HG03095 (cell line): Measurements from ENCODE around the gene SIGLEC1.

Experiments used
- ATAC-seq: cut with Tn5 transposase; IDR thresholded peaks from one replicate; pipeline ENCODE4 v1.9.1; 2021; ENCODE audit warnings: moderate library complexity; ENCODE audit not compliant: unreplicated experiment

Gene SIGLEC1

DNA sequence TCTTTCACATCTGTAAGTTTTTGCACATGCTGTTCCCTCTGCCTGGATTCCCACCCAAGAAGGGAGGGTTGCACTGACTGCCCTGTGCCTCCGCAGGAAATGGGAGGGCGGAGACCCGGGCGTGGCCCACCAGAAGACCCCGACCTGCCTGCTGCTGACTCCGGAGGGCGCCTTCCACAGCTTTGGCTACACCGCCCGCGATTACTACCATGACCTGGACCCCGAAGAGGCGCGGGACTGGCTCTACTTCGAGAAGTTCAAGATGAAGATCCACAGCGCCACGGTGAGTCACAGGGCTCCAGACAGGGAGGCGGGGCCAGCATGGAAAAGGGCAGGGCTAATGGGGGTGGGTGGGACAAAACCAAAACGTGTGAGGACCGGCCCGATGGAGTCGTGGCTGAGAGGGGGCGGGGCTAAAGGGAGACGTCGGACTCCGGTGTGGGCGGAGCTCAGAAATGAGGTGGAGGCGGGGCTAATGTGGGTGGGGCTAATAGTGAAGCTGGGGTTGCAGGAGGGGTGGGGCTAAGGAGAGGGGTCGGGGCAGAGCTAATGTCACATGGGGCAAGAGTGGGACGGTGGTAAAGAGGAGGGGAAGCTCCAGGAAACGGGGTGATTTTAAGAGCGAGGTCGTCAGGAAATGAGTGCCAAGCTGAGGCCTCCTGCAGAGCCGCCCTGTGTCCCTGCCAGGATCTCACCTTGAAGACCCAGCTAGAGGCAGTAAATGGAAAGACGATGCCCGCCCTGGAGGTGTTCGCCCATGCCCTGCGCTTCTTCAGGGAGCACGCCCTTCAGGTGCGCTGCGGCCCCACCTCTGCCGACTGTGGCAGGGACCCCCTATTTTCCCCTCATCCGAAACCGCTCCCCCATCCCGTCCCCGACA, 32.6 kb upstream of the SIGLEC1 start:
- no peak for ATAC-seq

DNA sequence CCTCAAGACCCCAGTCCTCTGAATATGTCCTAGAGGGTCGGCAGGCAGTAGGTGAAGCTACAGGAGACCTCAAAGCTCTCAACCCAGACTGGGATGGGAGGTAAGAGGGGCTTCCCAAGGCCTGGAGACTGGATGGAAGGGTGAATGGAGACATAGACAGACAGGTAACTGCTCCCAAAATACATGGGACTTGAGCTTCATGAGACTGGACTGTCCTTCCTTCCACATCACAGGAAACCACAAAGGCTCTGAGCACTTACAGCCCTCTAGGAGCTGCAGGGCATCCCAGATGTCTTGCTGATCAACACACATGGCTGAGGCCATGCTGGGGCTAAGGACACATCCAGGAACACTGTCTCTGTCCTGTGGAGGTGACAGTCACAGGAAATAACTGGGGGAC, 31.6 kb upstream of the SIGLEC1 start:
- no peak for ATAC-seq

DNA sequence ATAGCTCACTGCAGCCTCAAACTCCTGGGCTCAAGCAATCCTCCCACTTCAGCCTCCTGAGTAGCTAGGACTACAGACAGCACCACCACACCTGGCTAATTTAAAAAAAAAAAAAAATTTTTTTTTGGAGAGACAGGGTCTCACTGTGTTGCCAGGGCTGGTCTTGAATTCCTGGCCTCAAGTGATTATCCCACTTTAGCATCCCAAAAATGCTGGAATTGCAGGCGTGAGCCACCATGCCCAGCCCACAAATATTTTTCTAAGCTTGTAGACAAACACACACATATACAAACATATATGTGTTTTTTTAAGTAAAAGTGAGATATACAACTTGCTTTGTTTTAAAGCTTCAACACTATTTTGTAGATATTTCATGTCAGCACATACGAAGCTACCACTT, 30.9 kb upstream of the SIGLEC1 start:
- ATAC-seq = no peak

DNA sequence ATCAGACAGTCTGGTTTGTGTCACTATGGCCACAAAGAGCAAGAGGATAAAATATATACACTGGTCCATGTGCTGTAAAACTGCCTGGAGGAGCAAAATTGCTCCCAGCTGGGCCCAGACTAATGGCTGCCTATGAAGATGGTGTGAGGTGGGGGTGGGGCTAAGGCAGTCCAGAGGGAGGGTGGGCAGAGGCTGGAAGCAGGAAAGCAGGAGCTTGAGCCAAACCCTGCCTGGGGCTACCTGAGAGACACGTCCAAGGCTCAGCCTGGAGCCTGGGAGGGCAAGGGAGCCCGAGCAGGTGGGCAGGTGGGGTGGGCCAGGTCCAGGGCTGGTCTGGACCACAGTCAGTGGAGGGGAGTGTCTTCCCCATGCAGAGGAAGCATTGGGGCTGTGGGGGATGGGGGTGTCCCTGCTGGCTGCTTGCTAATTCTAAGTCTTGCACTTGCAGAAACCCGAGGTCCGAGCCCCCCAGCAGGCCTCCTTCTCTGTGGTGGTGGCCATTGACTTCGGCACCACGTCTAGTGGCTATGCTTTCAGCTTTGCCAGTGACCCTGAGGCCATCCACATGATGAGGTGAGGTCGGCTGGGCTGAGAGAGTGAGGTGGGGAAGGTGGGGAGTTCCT, 29.5 kb upstream of the SIGLEC1 start:
- ATAC-seq = no peak

DNA sequence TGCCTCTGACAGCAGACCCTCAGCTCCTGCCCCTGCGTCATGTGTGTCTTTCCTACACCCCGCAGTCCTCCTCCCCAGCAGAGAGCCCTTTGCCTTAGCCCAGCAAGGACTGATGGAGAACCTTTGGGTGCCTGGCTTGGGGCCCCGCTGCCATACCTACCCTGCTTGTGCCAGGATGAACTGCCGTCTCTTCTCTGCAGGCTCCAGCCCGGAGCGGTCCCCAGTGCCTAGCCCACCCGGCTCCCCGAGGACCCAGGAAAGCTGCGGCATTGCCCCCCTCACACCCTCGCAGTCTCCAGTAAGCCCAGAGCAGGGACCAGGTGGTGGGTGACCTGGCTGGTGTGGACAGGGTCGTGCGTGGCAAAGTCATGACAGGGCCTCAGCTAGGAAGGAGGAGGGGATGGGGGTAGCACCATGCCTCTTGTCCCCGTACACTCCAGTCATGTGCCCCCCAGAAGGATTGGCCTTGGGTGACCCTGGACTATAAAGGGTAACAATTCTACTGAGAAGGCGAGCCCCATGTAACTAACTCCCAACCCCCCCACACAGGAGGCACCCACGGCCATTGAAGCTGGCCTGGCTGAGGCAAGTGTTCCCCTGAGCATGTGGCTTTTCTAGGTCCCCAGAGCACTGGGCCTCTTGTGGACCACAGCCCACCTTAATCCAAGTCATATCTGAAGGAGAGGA, 28.4 kb upstream of the SIGLEC1 start:
- ATAC-seq = no peak

DNA sequence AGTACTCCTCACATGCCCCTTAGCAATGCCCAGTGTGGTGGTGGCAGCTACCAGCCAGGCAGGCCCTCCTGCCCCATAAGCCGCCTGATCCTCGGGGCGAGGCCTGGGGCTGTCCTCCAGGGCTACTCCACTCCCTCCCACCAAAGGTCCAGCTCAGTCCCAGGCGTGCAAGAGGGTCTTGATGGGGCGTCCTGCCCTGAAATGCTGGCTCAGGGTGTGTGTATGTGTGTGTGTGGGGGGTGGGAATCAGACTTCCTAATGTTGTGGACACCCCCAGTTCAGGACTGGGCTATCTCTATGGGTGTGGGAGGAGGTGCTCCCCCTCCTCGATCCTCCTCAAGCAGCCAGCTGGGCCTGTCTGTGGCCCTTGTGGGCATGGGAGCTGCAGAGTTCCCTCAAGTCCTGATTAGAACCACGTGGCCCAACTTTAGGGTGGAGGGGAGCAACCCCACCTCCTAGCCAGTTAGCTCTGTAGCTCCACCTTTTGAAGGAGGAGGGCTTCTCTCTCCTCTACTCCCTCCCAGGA, 27.6 kb upstream of the SIGLEC1 start:
- ATAC-seq = no peak

DNA sequence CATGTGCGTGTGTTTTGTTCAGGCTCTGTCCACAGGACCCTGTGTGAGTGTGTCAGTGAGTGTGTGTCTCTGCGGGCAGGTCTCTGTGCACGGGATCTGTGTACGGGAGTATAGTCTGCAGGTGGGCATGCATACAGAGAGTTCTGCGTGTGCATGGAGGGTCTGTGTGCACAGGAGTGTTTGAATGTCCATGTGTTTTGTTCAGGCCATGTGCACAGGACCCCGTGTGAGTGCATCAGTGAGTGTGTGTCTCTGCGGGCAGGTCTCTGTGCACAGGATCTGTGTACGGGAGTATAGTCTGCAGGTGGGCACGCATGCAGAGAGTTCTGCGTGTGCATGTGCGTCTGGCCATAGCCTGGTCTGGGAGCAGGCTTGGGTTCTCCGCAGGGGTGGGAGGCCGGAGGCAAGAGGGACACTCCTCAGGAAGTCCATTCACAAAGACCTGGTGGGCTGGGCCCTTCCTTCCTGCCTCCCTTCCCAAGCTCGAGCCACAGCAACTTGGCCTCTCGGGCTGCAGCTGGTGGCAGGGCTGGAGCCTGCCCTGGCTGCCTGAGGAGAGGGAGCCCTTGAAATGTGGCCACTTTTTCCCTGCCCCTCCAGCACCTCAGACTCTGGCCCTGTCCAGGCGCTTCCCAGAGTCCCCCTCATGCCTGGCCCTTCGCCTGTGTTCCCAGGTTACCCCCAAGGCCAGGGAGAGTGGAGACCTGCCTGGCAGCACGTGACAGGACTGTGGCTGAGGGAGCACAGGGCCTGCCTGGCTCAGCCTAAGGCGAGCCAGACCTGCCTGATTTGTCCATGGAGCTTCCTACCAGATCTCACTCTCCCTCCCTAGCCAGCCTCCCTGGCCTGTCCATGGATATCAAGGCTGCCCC, 26.9 kb upstream of the SIGLEC1 start:
- ATAC-seq = no peak

DNA sequence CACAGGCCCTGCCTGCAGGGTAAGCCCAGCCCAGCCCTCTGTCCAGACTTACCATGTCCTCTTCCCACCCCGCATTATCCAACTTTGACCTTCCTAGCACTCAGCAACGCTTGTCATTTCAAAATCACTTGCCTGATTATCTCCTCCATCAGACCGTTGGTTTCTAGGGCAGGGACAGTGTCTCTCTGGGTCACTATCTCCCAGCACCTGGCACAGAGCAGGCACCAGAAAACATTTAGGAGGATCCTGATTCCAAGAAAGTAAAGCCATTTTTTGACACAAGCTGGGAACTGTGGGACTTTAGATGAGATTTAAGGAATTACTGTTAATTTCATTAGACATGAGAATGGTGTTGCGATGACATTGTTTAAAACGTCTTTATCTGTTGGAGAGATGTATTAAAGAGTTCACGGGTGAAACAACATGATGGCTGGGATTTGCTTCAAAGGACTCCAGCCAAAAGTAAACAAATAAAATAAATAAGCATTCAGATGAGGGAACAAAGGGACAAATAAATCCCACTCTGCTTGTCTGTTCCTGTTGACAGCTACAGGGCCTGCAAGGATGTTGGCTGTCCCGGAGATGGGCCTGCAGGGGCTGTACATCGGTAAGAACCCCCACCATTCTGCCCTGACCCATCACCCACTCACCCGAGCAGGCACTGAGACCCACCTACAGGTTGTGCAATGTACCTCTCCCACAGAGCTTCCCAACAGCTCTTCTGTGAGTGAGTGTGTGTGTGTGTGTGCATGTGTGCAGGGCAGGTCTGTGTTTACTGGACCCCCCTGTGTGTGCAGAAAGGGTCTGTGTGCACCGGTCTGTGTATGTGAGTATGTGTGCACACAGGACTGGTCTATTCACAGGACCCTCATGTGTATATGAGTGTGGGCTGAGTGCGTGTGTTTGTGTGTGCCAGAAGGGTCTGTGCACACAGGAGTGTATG, 26.0 kb upstream of the SIGLEC1 start:
- no peak for ATAC-seq

DNA sequence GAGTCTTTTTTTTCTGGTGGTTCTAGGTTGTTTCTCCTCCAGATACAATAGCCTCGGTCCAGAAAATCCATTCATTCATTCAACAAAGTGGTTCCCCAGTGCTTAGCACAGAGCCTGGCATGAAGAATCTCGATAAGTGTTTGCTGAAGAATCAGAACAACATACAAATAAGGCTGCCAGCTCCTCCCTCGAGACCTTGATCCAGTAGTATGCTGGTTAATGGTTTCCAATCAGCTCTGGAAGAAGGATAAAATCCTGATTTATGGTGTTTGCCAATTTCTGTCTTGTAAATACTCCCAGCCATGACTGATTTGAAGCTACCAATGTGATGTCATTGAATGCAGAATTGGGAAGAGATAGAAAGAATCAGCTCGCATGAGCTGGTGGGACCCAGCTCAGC, 23.4 kb upstream of the SIGLEC1 start:
- no peak for ATAC-seq

DNA sequence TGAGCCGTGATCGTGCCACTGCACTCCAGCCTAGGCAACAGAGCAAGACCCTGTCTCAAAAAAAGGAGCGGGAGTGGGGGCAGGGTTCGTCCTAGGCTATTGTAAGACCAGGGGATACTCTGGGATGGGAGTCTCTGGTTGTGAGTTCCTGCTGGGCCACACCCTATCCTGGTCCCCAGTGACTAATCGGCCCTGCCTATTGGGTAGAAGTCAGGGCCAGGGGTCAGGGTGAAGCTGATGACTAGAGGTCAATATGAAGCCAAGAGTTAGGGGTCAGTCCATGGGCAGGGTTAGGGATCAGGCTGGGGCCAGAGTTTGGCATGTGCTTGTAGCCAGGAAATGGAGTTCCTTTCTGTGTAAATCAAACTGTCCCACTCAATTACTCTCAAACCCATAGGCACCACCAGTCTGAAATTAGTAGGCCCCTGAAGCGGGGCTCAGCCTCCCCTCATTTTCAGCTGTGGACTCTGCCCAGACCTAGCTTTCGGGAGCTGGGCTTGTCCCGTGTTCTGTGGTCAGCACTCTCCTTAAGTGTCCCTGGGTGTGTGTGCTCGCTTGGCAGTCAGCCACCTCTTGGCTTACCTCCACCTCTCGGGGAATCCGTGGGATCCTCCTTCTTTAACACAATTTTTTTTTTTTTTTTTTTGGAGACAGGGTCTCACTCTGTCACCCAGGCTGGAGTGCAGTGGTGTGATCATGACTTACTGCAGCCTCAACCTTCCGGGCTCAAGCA, 21.9 kb upstream of the SIGLEC1 start:
- ATAC-seq = no peak

DNA sequence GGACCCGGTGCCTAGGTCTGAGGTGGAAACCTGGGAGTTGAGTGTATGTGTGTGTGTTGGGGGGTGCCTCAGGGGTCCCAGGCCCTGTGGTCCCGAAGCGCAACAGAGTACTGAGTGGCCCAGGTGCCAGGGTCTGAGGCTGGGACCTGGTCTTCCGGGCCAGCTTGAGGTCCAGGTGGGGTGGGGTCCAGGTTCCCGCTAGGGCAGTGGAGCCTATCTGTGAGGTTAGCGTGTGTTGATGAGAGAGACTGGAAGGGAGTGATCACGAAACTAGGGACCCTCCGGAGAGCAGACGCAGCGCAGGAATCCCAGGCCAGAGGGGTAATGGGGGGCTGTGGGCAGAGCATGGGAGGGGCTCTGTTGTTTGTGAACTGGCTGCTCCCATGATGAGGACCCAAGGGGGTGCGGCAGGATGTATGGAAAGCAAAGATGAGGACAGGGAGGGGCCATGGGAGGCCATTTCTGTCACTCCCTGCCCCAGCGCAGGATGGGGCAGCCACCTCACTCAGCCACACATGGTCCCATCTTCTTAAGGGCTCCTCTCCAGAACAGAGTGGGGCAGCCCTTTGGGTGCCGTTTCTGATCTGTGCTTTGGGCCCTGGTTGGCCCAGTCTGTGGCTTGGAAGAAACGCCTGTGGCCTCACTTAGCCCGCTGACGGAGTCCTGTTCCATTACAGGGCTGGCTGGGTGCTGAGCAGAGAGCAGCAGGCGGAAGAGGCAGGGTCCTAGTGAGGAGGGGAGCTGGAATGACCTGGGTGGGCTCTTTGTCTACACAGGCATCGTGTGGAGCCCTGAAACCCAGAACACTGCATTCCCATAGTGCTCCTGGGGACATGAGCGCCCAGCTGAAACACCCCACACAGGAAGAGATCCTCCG, 21.0 kb upstream of the SIGLEC1 start:
- no peak for ATAC-seq

DNA sequence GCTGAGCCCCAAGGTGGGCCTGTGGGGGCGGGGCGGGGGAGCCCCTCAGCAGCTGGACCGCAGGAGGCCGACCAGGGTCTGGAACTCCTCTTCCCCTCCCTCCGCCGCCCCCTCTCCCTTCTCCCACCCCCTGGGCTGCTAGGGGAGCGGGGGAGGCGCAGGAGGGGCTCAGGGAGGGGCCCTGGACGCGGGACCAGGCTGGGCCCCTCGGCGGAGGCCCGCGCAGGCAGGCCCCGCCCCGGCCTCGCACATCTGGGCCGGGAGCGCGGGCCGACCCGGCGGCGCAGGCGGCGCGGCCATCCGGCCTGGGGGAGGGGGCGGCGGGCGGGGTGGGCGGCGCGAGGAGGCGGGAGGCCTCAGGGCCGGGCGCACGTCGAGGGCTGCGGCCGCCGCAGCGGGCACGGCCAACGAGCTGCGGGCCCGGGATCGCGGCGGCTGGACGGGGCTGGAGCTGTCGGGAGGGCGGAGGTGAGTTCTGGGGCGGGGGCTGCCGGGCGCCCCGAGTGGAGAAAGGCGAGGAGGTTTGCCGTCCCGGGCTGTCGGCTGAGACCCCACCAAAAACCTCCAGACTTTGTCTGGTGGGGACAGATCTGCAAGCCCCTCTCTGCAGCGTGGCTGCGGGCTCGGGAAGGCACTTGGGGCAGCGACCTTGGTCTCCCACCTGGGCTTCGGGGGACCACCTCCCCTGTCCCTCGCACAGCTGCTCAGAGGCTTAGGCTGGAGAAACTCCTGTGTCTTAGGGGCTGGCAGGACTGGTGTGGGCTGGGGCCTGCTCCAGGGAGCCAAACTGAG, 20.1 kb upstream of the SIGLEC1 start, which contains the start of gene HSPA12B:
TSS of gene HSPA12B (plus strand) at position 359 of the 792 bp plus-strand sequence. CDS start 5,990 bp downstream, outside the sequence.
- no peak for ATAC-seq

DNA sequence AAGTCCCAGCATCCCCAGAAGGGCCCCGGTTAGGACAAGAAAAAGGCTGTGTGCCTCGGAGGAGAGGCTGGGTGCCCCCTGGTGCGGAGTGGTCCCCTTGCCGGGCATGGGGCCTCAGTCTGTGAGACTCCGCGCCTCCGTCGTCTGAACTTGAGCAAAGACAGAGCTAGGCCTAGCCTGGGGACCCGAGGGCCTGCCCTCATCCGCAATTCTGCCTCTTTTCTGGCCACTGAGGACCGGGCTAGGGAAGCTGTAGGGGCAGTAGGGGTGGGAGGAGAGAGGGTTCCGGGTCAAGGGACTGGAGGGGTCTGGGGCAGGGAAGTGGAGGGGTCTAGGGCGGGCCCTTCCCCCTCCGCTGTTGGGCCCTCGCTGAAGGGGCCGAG, 19.5 kb upstream of the SIGLEC1 start:
- ATAC-seq = no peak

DNA sequence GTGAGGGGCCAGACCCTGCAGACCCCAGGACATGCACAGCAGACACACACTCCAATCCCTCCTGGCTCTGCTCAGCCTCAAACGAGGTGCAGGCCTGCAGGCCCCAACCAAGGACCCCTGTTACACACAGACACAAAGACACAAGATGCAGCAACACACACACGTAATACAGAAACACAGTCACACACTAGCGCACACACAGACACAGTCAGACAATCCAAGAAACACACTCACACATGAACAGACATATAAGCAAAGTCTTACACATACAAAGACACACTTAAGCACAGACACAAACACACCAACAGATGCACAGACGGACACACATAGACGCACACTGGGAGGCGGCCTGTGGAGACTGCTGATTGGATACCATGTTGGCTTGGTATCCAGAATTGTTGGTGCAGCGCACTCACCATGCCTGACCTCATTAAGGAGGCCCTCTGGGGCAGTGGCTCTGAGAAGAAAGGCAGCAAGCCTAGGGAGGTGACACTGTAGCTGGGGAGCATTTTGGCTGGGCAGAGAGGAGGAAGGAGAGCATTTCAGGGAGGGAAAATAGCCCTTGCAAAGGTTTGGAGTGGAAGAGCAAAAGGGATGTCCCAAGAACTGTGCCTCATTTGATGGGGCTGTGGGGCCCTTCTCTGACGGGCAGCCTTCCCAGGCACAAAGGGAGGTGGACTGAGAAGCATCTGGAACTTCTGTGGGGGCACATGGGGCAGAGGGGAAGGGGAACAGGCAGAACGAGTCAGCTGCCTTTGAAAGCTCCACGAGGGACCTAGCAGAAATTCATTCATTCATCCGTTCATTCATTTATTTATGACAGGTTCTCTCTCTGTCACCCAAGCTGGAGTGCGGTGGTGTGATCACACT, 18.6 kb upstream of the SIGLEC1 start:
- ATAC-seq = no peak

DNA sequence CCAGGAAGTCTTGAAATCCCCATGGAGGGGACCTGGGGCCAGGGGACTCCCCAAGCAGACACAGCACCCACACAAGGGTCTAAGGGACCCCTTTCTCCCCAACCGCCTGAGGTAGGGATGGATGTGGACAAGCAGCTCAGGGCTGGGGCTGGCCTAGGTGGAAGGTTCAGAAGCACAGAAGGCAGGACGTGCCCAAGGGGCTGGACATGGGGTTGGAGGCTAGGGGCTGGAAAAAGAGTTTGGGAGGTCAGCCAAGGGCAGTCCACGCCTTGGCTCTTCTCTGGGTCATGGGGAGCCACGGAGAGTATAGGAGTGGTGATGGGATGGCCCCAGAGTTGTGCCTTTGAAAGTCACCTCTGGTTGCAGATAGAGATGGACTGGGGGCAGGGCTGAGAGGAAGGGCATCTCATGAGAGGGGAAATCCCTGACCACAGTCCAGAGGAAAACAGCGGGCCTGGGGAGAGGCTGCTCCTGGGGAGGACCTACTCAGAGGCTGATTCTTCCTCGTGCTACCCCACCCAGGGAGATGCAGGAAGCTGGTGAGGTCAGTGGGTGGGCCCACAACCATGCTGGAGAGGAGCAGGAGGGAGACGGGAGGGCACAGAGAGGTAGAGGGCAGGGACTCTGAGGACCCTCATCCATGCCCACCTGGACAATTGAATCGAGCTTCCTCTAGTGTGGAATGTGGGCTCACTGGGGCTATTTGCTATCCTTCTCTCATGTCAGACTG, 17.6 kb upstream of the SIGLEC1 start:
- ATAC-seq = no peak
